Thymus (tissue), 11 donors: ENCODE data around the gene DMTF1. TPM values are rescaled to one million over a fixed set of nuclear protein-coding genes. Genes with fewer than 3 reads are reported as not detected.

Experiments used
- DNase-seq, 9 donors: peaks; one replicate each; pipeline ENCODE4 v3.0.0-alpha.2; 2013; ENCODE audit warnings: low spot score in 9 of 9, low read depth in 6 of 9, missing footprints in 1 of 9
- H3K27ac ChIP-seq, 2 donors: one replicate each; pipeline ENCODE4 v1.5.1; 2013; ENCODE audit warnings: control low read depth in 1 of 2, low read depth in 1 of 2, low read length in 1 of 2, mild to moderate bottlenecking in 1 of 2, moderate library complexity in 1 of 2
- H3K27me3 ChIP-seq, 2 donors: one replicate each; pipeline ENCODE4 v1.5.1; 2013; ENCODE audit warnings: low read length in 1 of 2; ENCODE audit not compliant: control insufficient read depth in 2 of 2, insufficient read depth in 1 of 2
- H3K36me3 ChIP-seq, 2 donors: one replicate each; pipeline ENCODE4 v1.5.1; 2013; ENCODE audit warnings: low read length in 1 of 2, mild to moderate bottlenecking in 1 of 2, moderate library complexity in 1 of 2; ENCODE audit not compliant: control insufficient read depth in 2 of 2, insufficient read depth in 2 of 2
- H3K4me1 ChIP-seq, 2 donors: one replicate each; pipeline ENCODE4 v1.5.1; 2013; ENCODE audit warnings: low read length in 2 of 2; ENCODE audit not compliant: control insufficient read depth in 2 of 2, insufficient read depth in 2 of 2
- H3K4me3 ChIP-seq, 2 donors: one replicate each; pipeline ENCODE4 v1.5.1; 2013; ENCODE audit warnings: low read length in 2 of 2, control low read depth in 1 of 2, mild to moderate bottlenecking in 1 of 2
- H3K9me3 ChIP-seq, 2 donors: one replicate each; pipeline ENCODE4 v1.5.1; 2013; ENCODE audit warnings: low read length in 1 of 2, mild to moderate bottlenecking in 1 of 2; ENCODE audit not compliant: control insufficient read depth in 2 of 2, insufficient read depth in 1 of 2
- WGBS: extraction: QIAGEN DNeasy Blood & Tissue Kit; methylation state at CpG from one replicate; pipeline ENCODE4 v1.1.7; 2013; 5-methylcytosine and 5-hydroxymethylcytosine counted together
- polyA plus RNA-seq: library from polyadenylated mRNA; stranded (reverse); fragments of 200-250 nt; gene quantifications from one replicate; pipeline ENCODE4 v1.2.3, GENCODE V29; 2013
- total RNA-seq: library from RNA; stranded (reverse); fragments of 120-200 nt; gene quantifications from one replicate; pipeline ENCODE4 v1.2.4, GENCODE V29; 2013
- donor health status: healthy.

The DMTF1 gene
- total and polyA plus RNA-seq, 2 donors: 71.3 to 87.7 TPM

DNA sequence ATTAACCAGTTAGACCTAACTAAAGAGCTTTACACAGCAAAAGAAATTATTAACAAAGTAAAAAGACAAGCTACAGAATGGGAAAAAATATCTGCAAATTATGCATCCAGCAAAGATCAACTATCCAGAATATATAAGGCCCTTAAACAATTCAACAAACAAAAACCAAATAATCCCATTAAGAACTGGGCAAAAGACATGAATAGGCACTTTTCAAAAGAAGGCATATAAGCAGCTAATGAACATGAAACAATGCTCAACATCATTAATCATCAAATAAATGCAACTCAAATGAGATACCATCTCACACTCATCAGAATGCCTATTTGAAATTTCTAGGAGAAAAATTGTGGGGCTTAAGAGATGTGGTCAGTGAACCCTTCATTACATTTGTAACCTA lies 15.0 kb upstream of the DMTF1 start:
- H3K4me1 ChIP-seq: no peaks in the 10 kb centered on the region
- DNase-seq: no peak
- no peak overlapping the region for H3K27ac ChIP-seq
- H3K27me3 ChIP-seq: no peaks in the 10 kb centered on the region
- no peaks in the 10 kb centered on the region for H3K36me3 ChIP-seq
- H3K9me3 ChIP-seq: no peaks in the 10 kb centered on the region
- no peak overlapping the region for H3K4me3 ChIP-seq

DNA sequence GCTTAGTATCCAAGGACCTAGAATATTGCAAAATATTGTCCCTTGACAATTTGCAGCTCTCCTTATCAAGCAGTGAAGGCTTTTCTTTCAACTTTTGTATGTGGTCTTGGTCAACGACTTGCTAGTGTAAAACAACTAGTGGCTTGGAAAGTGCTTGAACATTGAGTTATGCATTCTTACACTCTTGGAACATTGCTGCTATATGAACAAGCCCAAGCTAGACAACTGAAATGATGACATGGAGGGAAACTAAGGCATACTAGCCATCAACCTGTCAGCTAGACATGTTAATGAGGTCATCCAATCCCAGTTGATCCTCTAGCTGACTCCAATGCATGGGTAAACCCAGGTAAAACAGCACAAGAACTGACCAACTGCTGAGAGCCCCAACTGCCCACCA lies 12.7 kb upstream of the DMTF1 start:
- 93% methylated on average over 1 of the region's 1 CpG for WGBS

DNA sequence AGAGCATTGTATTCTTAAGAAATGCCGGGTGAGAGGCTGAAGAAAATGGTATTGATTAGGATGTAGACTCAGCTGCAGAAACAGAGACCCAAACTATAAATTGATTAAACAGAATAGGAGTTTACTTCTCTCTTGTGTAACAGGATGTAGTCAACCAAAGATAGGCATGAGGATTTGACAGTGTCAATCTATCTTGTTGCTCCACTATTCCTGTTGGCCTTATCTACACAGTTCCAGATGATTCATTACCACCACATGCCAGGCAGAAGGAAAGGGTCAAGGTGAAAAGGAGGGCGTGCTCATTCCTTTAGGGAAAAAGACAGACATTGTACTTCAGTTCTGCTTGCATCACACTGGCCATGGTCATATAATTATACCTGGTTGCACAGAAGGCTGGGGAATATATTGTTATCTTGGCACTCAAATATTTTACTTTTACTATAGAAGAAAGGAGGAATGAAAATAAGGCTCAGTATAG lies 11.9 kb upstream of the DMTF1 start:
- no peak for DNase-seq
- 40% methylated on average over 2 of the region's 2 CpGs for WGBS
- no peaks in the 10 kb centered on the region for H3K36me3 ChIP-seq

More for the DNA sequence above, 12.7 kb upstream of the DMTF1 start:
- Histone ChIP-seq H3K27me3 (no peaks in the 10 kb centered on the region), H3K36me3 (no peaks in the 10 kb centered on the region), H3K4me3 (no peak overlapping the region), H3K4me1 (no peaks in the 10 kb centered on the region), H3K9me3 (no peaks in the 10 kb centered on the region), H3K27ac (no peak overlapping the region)
- DNase-seq: no peak

DNA sequence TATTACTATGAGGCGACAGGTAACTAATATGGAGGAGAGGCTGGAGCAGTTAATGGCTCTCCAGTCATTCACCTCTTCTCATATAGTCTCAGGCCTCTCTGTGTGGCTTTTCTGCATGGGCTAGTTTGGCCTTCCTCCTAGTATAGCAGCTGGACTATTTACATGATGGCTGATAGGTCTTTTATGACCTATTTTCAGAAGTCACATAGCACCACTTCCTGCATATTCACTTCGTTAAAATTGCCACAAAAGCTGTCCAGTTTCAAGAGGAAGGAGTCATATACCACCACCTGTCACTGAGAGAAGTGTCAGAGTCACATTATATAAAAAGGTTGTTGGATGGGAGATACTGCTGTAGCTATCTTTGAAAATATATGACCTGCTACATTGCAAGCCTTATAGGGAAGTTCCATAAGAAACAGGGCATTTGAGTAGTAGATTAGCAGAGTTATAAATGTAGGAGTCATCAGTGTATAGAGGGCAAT lies 8.0 kb upstream of the DMTF1 start:
- H3K27ac ChIP-seq: no peak overlapping the region
- no peaks in the 10 kb centered on the region for H3K36me3 ChIP-seq
- no peaks in the 10 kb centered on the region for H3K27me3 ChIP-seq
- H3K9me3 ChIP-seq: peaks cover 0 to 4% of the 10 kb centered on the region in 2 donors
- DNase-seq: no peak
- 55% methylated on average over 2 of the region's 2 CpGs for WGBS
- no peak overlapping the region for H3K4me3 ChIP-seq
- no peaks in the 10 kb centered on the region for H3K4me1 ChIP-seq

More for the DNA sequence above, 11.9 kb upstream of the DMTF1 start:
- Histone ChIP-seq H3K27ac (no peak overlapping the region), H3K27me3 (no peaks in the 10 kb centered on the region), H3K9me3 (no peaks in the 10 kb centered on the region), H3K4me1 (no peaks in the 10 kb centered on the region), H3K4me3 (no peak overlapping the region)

DNA sequence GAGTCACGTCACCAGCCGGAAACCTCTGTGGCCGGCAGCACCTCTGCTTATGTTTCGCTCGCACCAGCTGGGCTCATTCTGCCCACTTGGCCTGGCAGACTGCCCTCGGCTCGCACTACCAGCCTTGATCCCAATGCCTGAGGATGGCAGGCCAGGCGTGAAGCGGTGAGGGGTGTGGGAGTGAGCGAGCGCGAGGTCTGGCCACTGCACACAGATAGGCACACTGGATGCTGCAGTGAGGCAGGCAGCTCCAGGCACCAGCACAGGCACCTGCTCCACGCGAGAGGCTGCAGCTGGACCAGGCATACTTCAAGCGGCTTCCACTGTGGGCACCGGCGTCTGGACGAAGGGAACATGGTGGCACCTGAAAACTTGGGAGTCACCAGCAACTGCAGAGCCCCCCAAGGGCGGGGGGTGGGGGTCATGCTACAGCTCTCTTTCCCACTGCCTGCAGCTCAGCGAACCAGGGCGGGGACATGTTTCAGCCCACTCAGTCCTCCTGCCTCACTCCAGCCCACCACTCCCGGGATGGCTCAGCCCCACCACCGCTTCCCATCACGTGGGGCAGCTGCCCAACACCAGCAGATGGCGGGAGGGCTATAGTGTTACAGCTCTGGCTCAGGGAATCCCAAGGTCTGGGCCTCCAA lies 5.4 kb upstream of the DMTF1 start:
- Histone ChIP-seq H3K27ac (no peak overlapping the region), H3K4me3 (no peak overlapping the region), H3K27me3 (no peaks in the 10 kb centered on the region), H3K4me1 (peaks cover 0 to 4% of the 10 kb centered on the region in 2 donors), H3K36me3 (no peaks in the 10 kb centered on the region), H3K9me3 (peaks cover 0 to 4% of the 10 kb centered on the region in 2 donors)
- WGBS: 96% methylated on average over 25 of the region's 25 CpGs
- DNase-seq: no peak

DNA sequence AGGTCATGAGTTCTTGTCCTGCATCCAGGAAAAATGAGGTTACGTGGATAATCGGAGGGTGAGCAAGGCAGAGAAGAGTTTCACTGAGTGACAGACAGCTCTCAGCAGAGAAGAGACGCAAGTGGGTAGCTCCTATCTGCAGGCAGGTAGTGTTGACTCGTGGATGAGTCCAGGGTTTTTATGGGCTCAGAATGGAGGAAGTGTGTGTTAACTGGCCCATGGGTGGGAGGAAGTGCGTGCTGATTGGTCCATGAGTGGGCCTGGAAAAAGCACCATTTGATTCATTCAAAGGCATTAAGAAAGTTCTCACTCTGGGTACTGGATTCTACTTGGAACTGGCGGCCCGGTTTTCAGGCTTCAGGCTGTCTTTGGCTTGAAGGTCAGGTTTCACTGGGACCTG lies 4.8 kb upstream of the DMTF1 start:
- DNase-seq: no peak
- Histone ChIP-seq H3K27me3 (no peaks in the 10 kb centered on the region), H3K9me3 (peaks cover 0 to 4% of the 10 kb centered on the region in 2 donors), H3K4me1 (peaks cover 0 to 4% of the 10 kb centered on the region in 2 donors), H3K4me3 (no peak overlapping the region), H3K27ac (no peak overlapping the region), H3K36me3 (no peaks in the 10 kb centered on the region)
- WGBS: 95% methylated on average over 7 of the region's 7 CpGs

DNA sequence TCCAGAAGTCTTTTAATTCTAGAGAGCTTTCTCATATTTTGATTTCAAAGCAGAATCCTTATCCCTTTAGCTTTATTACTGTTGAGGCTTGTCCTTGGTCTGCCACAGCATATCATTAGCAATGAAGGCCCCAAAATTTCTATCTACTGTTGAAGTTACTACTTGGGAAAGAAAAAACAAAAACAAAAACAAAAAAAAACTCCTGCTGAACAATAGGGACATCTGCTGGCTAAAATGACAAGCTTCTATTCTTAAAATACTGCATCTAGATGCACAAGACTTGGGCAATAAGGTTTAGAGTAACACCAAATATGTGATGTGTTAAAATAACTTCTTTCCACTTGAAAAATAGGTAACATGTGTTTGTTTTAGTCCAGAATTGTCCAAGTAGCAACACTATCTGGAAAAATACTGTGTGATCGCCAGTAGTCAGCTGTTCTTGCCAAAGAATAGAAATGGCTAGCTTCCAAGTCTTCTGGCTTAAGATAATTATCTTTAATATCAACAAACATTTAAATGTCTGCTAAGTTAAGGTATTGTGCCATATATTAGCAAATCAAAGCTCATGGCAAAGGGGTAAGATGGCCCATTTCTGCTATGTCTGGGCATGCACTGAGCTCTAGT lies 3.8 kb upstream of the DMTF1 start:
- no peak overlapping the region for H3K4me3 ChIP-seq
- H3K4me1 ChIP-seq: peaks cover 0 to 4% of the 10 kb centered on the region in 2 donors
- no peaks in the 10 kb centered on the region for H3K36me3 ChIP-seq
- no peaks in the 10 kb centered on the region for H3K27me3 ChIP-seq
- peak in 2 of 9 donors; percentile 20 to 50 for DNase-seq
- H3K9me3 ChIP-seq: peaks cover 0 to 4% of the 10 kb centered on the region in 2 donors
- H3K27ac ChIP-seq: no peak overlapping the region
- 89% methylated on average over 1 of the region's 1 CpG for WGBS

DNA sequence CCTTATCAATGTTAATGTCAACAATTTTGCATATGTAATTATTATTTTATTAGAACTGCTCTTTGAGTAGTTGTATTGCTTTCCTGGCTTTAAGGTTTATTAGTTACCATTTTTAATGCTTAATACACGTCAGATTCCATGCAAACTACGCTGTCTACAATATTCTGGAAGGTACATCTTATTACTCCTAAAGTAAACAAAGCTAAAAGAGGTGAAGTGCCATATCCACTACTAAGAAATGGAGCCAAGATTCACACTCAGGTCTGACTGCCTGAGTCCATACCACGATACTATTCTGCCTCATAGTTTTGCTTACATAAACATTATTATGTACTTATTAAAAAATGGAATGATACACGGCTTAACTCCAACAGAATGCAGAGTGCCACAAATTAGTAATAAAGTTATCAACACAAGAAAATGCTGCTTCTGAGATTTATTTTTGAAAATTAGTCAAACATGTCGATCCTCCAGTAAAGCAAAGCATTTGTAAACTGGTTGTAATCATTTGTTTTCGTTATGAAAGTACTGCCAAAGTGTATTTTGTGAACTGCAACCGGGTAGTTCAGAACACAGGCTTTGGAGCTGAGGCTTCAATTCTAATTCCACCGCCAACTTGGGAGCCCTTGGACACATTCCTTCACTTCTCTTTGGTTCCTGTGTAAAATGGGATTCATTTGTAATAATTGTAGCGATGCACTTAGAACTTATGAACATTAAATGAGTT lies 1.1 kb upstream of the DMTF1 start:
- Histone ChIP-seq H3K27ac (peak overlapping the region in 1 of 2 donors; percentile 94), H3K9me3 (peaks cover 0 to 4% of the 10 kb centered on the region in 2 donors), H3K4me3 (peak overlapping the region in 1 of 2 donors; percentile 92), H3K27me3 (no peaks in the 10 kb centered on the region), H3K4me1 (peaks cover 2 to 4% of the 10 kb centered on the region in 2 donors), H3K36me3 (no peaks in the 10 kb centered on the region)
- DNase-seq: no peak
- 84% methylated on average over 9 of the region's 9 CpGs for WGBS

DNA sequence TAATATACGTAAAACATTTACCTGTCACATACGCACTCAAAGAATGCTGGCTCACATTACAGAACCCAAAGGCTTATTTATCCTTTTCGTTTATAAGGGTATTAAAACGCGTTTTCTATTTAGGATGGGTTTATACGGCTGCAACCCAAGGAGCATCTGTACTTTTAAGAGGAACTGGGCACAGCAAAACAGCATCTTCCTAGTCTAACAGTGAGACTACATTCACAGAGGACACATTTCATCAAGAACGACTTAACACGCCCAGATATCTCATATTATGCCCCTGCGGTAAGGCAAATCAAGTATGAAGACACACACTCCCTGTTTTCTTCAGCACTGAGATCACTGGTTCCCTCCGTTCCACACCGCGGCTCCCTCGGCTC lies 533 bp upstream of the DMTF1 start:
- no peak for DNase-seq
- Histone ChIP-seq H3K27me3 (no peaks in the 10 kb centered on the region), H3K9me3 (peaks cover 0 to 4% of the 10 kb centered on the region in 2 donors), H3K36me3 (no peaks in the 10 kb centered on the region), H3K4me1 (peaks cover 2 to 4% of the 10 kb centered on the region in 2 donors), H3K27ac (peak overlapping the region; percentile 94 to 95), H3K4me3 (peak overlapping the region; percentile 92)
- 14% methylated on average over 13 of the region's 13 CpGs for WGBS
